Renal cortex interstitium (tissue), 11 donors: Measurements from ENCODE around the gene CEP78. TPM values are rescaled to one million over a fixed set of nuclear protein-coding genes. Genes with fewer than 3 reads are reported as not detected.

Experiments used
- DNase-seq, 11 donors: peaks; one replicate each; pipeline ENCODE4 v3.0.0-alpha.2; 2013; ENCODE audit warnings: low read depth in 9 of 11, low spot score in 4 of 11; ENCODE audit errors: extremely low read depth in 1 of 11
- polyA plus RNA-seq, 3 donors: library from polyadenylated mRNA; unstranded; fragments of 120-200 nt; gene quantifications; one replicate each; pipeline ENCODE4 v1.2.1, GENCODE V29; 2013; ENCODE audit not compliant: insufficient read length in 3 of 3

Gene CEP78
- polyA plus RNA-seq, 3 donors = 31.8 to 37.9 (median 36.8) TPM

DNA sequence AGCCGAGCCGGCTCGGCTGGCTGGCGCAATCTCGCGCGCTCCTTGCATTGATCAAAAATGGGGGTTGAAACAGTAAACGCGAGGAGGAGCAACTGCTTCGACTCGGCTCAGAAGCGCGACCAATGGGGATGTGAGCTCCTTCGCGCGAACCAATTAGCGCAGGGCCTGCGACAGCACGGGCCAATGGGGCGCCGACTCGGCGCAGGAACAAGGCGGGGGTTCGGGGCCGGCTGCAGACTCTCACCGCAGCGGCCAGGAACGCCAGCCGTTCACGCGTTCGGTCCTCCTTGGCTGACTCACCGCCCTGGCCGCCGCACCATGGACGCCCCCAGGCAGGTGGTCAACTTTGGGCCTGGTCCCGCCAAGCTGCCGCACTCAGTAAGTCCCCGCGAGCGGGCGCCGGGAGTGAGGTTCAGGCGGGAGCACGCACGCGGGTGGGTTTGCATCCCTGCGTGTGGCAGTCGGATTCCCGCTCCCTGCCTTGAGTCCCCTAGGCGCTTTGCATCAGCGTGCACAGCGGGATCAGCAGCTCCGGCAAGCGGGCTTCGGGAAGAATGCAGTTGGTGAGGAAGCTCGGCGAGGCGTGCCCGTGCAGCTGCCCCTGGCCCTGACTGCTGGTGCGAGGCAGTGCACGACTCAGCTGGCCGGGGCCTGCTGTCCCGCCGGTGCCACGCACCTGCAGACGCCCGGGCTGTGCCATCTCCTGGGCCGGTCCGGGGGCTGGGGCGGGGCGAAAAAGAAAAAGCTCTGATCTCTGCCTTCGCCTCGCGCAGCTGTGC lies 61.2 kb downstream of the CEP78 start, which contains the start of gene PSAT1:
TSS of gene PSAT1 (plus strand) at position 233 of the 779 bp plus-strand sequence. CDS start at position 319, 86 bp downstream.
- DNase-seq = peak; percentile 71 to 93 (median 88)

- no peak for DNase-seq
These were observed 61.7 kb downstream of the CEP78 start for GRCh38 chr9:78297672-78297961.

- peak in 1 of 11 donors; percentile 12 for DNase-seq
These were observed 62.3 kb downstream of the CEP78 start for GRCh38 chr9:78298046-78298765.

- no peak for DNase-seq
These were observed 64.3 kb downstream of the CEP78 start for GRCh38 chr9:78300209-78300608.

GRCh38 chr9:78301466-78301865 lies 65.6 kb downstream of the CEP78 start:
- no peak for DNase-seq

DNA sequence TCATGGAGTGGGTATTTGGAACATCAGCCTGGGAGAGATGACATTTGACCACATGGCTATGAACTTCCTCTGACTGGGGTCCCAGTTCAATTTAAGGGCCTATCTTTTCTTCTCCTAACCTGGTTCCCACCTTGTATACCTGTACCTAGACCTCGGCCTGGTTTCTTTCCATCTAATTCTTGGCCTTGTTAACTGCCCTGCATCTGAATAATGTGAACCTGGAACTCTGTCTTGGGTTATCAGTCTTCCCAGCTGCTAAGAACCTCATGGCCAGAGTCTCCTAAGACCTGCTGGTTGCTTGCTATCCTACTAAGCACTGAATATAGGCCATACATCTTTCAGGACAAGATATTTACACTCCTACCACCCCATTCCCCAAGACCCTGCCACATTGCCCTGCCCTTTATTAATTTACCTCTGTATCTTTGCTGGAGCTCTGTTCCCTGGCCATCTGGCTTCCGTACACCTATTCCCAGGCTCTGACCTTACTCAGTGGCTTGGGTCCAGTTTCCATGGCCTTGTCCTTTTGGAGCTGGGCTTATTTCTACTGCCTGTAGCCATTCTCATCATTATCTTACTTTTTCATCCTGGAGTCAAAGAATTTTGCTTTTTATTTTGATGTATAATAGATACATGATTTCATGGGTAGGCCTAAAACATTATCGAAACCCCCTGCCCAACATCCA lies 67.6 kb downstream of the CEP78 start:
- no peak for DNase-seq

DNA sequence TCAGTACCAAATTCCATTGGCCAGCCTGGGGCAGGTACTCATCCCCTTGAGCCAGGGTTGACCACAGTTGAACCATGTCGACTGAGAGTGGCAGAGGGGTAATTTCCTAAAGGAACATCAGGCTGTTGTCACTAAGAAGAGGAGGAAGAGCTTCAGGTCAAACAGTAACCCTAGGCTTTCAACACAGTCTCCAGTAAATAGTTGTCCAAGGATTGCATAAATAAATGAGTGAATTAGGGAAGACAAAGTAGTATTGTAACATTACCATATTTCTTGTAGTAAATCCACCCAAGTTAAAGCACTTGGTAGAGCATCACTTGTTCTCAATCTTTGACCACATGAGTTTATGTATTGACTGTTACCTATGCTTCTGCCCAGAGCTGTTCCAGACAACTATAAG lies 68.5 kb downstream of the CEP78 start:
- no peak for DNase-seq

DNA sequence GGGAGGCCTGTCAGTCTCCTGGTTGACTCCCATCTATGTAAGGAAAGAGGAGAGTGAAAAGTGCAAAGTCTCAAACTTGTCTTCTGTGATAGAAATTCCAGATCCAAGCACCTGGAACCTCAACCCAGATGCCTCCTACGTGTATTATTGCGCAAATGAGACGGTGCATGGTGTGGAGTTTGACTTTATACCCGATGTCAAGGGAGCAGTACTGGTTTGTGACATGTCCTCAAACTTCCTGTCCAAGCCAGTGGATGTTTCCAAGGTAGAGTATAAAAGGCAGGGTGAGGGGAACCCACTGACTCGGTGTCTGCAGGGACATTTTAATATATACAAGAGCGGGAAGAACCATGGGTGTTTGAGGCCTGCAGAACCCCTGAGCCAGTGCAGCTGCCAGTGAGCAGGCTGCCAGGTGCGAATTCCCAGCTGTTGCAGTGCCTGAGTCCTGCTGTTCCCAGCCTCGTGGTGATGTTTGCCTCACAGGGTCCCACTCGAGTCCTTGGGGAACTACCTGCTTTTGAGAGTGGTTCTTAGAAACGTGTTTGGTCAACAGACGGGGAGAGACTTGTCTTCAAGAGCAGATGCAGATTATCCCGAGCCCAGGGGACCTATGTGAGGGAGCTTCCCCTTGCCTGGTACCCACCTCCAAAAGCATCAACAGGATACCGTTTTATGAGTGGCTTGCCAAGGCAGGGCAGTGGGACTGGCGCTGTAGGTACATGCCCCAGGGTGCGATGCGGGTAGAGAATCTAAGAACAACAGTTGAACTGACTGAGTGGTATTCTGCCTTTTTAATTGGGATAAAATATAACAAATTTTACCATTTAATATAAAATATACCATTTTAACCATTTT lies 70.6 kb downstream of the CEP78 start:
- no peak for DNase-seq

- DNase-seq = no peak
These were observed 71.5 kb downstream of the CEP78 start for GRCh38 chr9:78307360-78307759.

DNA sequence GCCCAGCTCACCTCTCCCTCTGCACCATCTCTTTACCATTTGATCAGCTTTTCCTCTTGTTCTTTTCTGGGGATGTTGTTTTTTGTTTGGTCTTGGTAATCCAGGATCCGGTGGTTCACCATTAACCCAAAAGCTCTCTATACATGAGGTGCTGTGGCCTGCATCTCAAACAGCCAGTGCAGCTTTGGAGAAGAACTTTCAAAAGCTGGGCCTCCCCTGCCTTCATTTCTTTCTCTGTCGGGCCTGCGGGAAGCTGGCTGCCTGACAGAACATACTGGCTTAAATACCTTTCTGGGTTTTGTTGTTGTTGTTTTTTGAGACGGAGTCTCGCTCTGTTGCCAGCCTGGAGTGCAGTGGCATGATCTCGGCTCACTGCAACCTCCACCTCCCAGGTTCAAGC lies 73.2 kb downstream of the CEP78 start:
- no peak for DNase-seq

GRCh38 chr9:78311075-78311474 lies 75.2 kb downstream of the CEP78 start:
- DNase-seq = no peak

DNA sequence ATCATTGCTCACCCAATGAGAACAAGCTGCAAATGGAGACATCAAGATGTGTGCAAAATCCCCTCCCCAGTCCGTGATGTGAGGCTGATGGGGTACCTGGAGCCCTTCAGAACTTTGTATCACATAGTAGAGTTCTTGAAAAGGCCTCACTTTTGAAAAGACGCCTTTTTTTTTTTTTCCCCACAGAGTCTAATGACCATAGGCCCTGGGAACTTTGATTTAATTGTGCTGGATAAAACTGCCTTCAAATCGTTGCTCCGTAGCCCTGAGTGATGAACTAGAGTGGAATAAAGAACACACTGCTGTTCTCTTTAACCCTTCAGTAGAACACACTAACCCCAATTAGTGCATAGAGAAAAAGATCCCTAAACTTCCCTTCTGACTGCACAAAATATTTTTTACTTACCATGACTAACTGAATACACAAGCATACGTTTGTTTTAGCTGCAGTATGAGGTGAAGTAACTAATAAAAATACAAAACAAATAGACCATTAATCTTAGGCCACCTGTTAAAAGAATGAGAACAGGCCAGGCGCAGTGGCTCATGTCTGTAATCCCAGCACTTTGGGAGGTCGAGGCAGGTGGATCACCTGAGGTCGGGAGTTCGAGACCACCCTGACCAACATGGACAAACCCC lies 76.1 kb downstream of the CEP78 start:
- DNase-seq = no peak

DNA sequence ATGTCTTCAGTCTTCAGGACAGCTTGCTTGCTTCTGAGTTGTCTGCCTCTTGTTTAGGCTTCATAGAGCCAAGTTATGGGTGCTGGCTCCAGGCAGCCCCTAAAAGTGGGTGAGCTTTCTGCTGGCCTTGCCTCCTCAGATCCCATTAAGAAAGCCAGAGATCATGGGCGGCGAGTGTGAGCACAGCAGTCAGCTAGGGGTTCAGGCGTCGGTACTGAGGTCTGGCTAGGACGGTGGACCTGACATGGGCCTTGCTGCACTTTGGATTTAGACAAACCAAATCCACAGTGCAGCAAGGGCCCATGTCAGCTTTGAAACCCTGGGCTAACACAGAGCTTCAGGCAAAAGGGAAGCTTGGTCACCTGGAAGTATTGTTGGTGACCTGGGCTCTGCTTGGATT lies 78.7 kb downstream of the CEP78 start:
- no peak for DNase-seq

GRCh38 chr9:78314953-78315870 lies 79.3 kb downstream of the CEP78 start:
- no peak for DNase-seq

GRCh38 chr9:78316166-78316892 lies 80.5 kb downstream of the CEP78 start:
- no peak for DNase-seq

GRCh38 chr9:78319197-78320029 lies 83.5 kb downstream of the CEP78 start:
- DNase-seq = no peak
